Measurements from ENCODE around the gene TMPRSS4. TPM values are rescaled to one million over a fixed set of nuclear protein-coding genes. Genes with fewer than 3 reads are reported as not detected.

Gene TMPRSS4
- polyA plus RNA-seq, 3 donors: 20.1 to 46.6 (median 25.6) TPM

DNA sequence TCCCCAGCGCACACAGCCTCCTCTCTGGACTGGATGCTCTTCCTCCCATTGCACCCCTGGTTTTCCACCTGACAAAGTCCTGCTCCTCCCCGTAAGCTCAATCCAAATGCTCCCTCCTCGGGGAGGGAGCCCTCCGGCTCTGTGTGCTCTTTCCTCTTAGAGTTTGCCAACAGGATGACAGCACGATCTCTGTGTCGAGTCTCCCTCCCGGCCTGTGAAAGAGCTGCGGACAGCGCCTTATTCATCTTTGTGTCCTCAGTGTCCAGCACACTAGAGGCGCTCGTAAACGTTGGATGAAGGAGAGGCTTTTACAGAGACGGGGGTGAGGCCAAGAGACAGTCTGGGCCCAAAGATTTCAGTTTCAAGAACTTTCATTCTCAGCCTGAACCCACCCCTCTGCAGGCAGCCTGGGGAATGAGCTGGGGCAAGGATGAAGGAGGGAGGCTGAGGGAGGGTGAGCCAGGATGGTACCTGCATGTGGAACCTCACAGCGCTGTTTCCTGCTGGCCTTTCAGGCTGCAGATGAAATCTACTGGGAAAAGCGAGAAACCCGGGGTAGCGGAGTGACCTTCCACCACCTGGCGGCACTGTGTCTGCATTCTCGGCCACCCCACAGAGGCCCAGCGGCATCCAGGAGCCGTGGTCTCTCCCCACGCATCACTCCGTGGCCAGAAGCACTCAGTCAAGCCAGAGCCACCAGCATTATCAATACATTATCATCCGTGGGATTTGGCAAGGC lies 8.5 kb upstream of the TMPRSS4 start:
- no peak for DNase-seq (ENCODE audit: extremely low read depth in 1 of 11, low read depth in 9 of 11, low spot score in 4 of 11)

GRCh38 chr11:118068945-118069612 lies 7.8 kb upstream of the TMPRSS4 start:
- no peak for DNase-seq (ENCODE audit: extremely low read depth in 1 of 11, low read depth in 9 of 11, low spot score in 4 of 11)

DNA sequence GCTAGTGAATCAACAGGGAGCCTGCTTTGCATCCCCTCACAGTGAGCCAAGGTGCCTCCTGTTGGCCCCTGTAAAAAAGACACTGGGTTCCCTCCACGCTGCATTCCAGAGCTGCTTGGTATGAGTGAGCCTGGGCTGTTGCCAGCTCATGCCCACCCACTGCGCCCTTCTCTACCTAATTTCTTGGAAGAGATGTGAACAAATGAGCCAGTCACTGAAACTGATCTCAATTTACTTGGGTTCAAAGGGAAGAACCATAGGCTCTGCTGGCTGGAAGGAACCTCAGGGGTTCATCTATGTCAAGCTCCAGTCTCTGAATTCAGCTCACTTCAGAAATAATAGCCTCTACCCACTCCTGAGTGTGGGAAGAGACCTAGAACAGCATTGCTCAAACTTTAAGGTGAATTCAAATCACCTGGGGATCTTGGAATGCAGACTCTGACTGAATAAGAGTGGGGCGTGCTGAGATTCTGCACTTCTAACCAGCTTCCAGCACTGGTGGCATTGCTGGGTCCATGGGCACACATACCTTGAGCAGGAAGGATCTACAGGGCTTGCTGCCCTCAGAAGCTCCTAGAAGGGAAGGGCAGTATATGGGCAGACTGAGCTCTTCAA lies 5.4 kb upstream of the TMPRSS4 start:
- no peak for DNase-seq (ENCODE audit: extremely low read depth in 1 of 11, low read depth in 9 of 11, low spot score in 4 of 11)

DNA sequence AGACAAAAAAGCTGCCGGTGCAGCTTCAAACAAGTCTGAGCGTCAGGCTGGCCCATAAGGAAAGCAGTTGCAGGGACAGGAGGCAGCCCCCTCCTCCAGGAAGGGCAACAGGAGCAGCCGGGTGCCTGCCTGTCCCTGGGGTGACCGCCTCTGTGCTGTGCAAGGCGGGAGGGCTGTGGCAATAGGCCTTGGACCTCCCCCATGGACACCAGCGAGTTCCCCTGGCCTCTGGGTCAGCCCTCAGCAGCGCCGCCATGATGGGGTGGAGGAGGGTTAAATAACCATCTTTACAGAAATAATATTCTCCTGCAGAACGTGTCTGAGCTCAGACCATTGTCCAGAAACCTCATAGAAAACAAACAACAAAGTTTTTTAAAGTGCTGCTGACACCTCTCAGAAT lies 3.3 kb upstream of the TMPRSS4 start:
- no peak for DNase-seq (ENCODE audit: extremely low read depth in 1 of 11, low read depth in 9 of 11, low spot score in 4 of 11)

GRCh38 chr11:118074091-118074685 lies 2.7 kb upstream of the TMPRSS4 start:
- no peak for DNase-seq (ENCODE audit: extremely low read depth in 1 of 11, low read depth in 9 of 11, low spot score in 4 of 11)

- DNase-seq (ENCODE audit: extremely low read depth in 1 of 11, low read depth in 9 of 11, low spot score in 4 of 11): no peak
These were observed 2.1 kb upstream of the TMPRSS4 start for GRCh38 chr11:118074785-118075184.

DNA sequence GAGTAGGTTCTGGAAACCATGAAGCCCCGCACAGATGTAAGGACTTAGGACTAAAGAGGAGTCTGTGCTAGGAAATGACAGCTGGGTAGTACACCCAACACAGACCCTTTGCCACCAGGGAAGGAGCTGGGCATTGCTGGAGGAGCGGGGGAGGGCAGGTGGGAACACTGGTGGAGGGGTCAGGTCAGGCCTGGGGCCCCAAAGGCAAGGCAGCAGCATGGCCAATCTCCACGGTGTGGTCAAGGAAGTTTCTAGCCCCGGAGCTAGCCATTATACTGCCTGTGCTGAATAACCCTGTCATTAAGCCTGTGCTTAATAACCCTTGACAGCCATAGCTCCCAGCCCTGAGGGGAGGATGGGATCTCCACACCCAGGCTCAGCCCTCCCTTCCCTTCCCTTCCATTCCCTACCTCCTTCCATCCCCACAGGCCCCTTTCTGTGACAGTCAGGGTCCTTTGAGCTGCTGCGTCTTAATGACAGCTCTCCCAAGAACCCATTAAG lies 2.1 kb downstream of the TMPRSS4 start:
- DNase-seq (ENCODE audit: extremely low read depth in 1 of 11, low read depth in 9 of 11, low spot score in 4 of 11): peak in 9 of 11 donors; percentile 39 to 76 (median 58)

DNA sequence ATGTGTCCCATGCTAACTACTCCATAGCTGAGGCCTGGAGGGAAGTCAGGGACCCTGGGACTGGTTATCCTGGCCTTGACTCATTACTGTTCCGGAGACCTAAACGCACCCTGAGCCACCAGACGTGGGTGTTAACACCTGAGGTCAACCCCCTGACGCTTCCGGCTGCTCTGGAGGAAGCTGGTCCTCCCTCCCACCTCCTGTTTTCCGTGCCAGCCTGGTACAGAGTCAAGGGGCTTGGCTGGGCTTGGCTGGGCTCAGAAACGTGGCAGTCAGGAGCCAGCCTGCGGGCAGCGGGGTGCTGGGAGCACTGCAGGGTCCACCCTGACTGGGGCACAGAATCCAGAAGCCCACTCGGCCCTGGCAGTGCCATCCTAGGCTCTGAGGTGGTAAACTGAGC lies 2.6 kb downstream of the TMPRSS4 start:
- no peak for DNase-seq (ENCODE audit: extremely low read depth in 1 of 11, low read depth in 9 of 11, low spot score in 4 of 11)

DNA sequence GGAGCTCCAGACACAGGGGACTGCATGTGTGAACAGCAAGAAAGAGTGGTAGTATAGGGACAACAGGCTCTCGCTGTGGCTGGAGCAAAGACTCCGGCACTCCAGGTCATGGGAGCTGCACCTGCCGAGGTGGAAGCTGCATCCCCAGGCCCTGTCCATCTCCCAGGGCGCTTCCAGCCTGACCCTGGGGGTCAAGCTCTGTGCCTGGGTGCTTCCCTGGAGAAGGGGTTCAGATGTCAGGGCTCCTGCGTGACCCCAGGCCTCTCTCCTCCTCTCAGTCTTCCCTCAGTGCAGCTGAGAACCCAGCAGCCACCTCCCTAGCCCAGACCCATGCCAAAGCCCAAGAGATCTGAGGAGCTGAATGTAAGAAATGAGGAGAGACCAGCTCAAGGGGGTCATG lies 3.4 kb downstream of the TMPRSS4 start:
- no peak for DNase-seq (ENCODE audit: extremely low read depth in 1 of 11, low read depth in 9 of 11, low spot score in 4 of 11)

- no peak for DNase-seq (ENCODE audit: extremely low read depth in 1 of 11, low read depth in 9 of 11, low spot score in 4 of 11)
These were observed 4.5 kb downstream of the TMPRSS4 start for GRCh38 chr11:118081241-118081958.

GRCh38 chr11:118082880-118083552 lies 6.1 kb downstream of the TMPRSS4 start:
- no peak for DNase-seq (ENCODE audit: extremely low read depth in 1 of 11, low read depth in 9 of 11, low spot score in 4 of 11)

GRCh38 chr11:118084247-118084646 lies 7.4 kb downstream of the TMPRSS4 start:
- no peak for DNase-seq (ENCODE audit: extremely low read depth in 1 of 11, low read depth in 9 of 11, low spot score in 4 of 11)

- no peak for DNase-seq (ENCODE audit: extremely low read depth in 1 of 11, low read depth in 9 of 11, low spot score in 4 of 11)
These were observed 7.8 kb downstream of the TMPRSS4 start for GRCh38 chr11:118084656-118085055.

DNA sequence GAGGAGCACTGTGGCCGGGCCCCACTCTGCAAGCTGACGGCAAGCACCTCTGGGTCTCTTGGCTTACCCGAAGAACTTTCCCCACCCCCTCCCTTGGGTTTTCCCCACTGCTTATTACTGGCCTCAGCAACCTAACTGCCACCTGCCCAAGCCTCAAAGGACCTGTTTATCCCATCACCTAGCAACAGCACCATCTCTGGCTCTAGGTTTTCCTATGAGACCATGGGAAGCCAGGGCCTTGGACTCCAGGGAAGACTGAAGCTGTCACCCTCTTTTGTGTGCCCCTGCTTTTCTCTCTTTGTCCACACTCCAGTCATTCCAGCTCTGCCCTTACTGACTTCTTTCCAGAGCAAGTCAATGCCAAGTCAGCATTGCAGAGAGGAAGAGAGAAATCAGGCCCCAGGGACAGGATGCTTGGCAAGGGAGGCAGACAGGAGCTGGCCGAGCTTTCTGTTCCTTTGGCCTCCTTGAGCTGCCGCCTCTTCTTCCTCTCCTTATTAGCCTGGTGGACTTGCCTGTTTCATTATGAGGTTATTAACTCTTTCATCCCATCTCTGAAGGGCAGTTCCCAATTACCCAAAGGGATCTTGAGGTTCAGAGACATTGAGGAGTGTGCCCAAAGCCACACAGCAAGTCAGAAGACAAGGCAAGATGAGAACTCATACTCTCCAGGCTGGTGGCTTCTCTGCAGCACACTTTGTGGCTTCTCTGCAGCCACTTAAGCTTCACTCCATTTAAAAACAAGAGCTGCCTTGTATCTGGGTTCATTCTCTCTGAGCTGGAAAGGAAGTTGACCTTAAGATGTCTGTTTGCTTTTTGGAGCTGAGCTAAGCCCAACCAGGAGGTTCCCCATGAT lies 10.3 kb downstream of the TMPRSS4 start, which contains the start of gene SMIM35:
TSS of gene SMIM35 (minus strand) at position 51 of the 856 bp plus-strand sequence. CDS start 206 bp downstream, outside the sequence.
- no peak for DNase-seq (ENCODE audit: extremely low read depth in 1 of 11, low read depth in 9 of 11, low spot score in 4 of 11)

- DNase-seq (ENCODE audit: extremely low read depth in 1 of 11, low read depth in 9 of 11, low spot score in 4 of 11): no peak
These were observed 11.1 kb downstream of the TMPRSS4 start for GRCh38 chr11:118087931-118088330.

- DNase-seq (ENCODE audit: extremely low read depth in 1 of 11, low read depth in 9 of 11, low spot score in 4 of 11): peak in 2 of 11 donors; percentile 36 to 39
These were observed 11.7 kb downstream of the TMPRSS4 start for GRCh38 chr11:118088531-118088930.

GRCh38 chr11:118090545-118091162 lies 13.8 kb downstream of the TMPRSS4 start:
- no peak for DNase-seq (ENCODE audit: extremely low read depth in 1 of 11, low read depth in 9 of 11, low spot score in 4 of 11)

Data from renal cortex interstitium (tissue), 11 donors.